HG03378 (cell line): ENCODE results near the gene CRTAC1.

ENCODE experiments used
- ATAC-seq: cut with Tn5 transposase; IDR thresholded peaks from one replicate; pipeline ENCODE4 v1.9.1; 2021; ENCODE audit warnings: mild to moderate bottlenecking, moderate library complexity; ENCODE audit not compliant: unreplicated experiment

The CRTAC1 gene

DNA sequence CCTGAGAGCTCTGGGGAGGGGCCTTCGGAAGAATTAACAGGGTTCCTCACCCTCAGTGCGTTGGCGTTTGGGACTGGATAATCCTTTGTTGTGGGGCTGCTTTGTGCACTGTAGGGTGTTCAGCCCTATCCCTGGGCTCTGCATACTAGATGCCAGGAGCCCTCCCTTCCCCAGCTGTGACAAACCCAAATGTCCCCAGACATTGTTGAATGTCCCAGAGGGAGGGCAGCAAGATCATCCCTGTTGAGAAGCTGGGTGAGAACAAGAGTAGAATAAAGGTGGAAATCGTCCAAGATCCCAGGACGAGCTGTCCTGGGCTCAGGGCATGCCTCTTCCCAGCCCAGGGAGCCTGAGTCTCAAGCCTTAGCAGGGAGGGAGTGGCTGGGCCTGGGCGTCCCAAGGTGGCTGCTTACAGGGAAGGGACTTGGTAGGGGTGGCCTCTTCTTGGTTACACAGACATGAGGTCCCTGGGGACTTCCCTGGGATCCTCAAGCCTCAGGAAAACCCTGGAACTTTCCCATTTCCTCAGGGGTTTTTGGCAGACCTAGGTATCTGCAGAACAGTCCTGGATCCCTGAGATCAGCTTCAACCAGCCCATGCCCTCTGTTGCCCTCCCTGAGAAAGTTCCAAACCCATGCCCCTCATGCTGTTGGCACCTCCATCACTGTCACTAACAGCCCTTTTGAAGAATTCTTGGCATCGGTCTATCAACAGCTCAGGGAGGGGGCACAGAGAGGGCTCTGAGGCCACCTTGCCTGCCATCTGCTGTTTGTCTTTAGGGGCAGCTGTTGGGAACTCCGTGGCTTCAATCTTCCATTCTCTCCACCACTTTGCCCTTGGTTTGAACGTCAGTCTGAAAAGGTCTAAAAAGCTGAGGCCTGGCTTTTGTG is 127.0 kb downstream of the CRTAC1 start:
- ATAC-seq, result no peak

DNA sequence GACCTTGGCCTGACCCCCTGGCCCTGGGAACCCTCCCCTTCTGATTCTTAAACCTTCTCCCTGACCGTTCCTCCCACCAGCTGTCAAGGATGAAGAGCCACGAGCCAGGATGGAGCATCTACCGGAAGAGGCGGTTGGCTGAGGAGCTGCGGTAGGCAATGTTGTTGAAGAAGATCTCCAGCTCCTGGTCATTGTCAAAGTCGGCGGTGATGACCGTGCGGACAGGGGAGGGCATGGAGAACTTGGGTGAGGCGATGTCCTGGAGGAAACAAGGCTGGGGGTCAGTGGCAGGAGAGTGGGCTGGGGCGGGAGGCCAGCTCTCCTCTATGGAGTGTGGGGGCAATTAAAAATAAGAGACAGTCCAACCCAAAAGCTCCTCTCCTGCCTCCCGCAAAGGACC is 129.0 kb downstream of the CRTAC1 start:
- ATAC-seq, result no peak

- no peak for ATAC-seq
Measured at GRCh38 chr10:97898429-97898828, 132.0 kb downstream of the CRTAC1 start.

GRCh38 chr10:97896756-97897358 is 133.6 kb downstream of the CRTAC1 start:
- ATAC-seq, result no peak

DNA sequence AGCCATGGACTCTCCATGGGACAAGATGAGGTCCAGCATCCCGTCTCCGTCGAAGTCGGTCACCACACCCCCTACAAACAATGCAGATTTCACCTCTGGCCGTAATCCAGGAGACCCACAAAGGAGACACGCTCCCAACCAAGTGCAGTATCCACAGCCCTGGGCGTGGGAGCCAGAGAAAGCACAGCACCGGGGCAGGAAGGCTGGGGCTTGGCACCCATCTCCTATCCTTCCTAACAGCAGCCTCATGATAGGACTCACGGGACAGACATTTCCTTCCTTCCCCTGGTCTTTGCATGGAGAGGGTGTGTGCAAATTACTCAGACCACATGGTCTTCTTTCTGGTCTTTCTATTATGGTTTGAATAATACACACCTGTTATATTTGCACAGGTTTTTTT is 134.5 kb downstream of the CRTAC1 start:
- no peak for ATAC-seq

GRCh38 chr10:97895084-97895483 is 135.3 kb downstream of the CRTAC1 start:
- ATAC-seq, result no peak

DNA sequence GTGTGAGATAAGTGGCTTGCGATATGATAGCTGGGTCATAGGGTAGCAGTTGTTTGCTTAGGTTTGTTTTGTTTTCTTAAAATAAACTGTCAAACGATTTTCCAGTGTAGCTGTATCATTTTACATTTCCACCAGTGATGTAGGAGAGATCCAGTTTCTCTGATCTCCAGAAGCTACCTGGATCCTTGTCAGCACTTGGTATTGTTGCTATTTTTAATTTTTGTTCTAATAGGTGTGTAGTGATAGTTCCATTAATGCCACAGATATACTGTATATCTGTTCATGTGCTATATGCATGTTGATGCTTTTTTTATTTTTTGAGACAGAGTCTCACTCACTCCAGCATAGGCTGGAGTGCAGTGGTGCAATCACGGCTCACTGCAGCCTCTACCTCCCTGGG is 136.3 kb downstream of the CRTAC1 start:
- ATAC-seq, result no peak

- ATAC-seq, result no peak
Measured at GRCh38 chr10:97892939-97893338, 137.5 kb downstream of the CRTAC1 start.

GRCh38 chr10:97892506-97892905 is 137.9 kb downstream of the CRTAC1 start:
- ATAC-seq, result no peak

- no peak for ATAC-seq
Measured at GRCh38 chr10:97891497-97892167, 138.8 kb downstream of the CRTAC1 start.

DNA sequence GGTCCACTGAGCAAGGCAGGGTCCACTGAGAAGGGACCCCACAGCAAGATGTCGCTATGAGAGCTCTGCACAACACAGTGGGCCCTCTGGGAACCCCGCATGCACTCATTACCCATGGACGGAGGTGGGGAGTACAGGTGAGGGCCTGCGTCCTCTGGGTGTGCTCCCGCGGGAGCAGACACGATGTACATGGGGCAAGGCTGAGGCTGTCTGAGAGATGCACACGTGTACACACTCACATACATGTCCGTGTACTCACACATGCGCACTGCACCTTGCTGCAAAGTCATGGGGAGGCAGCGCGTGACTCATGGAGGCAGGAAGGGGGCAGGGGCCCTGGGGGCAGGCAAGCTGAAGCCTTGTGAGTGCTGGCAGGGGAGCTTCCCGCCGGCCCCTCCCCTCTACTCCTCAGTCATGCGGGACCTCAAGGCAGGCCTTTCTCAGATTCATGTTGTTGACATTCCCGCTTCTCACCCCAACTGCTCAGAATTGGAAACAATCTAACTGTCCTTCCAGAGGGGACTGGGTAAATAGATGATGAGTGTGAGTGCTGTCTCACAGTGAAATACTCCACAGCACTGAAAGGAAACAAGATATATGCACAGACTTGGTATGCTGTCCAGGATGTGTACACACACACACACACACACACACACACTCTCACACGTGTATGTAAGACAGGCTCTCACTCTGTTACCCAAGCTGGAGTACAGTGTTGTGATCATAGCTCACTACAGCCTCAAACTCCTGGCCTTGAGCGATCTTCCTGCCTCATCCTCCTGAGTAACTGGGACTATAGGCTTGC is 140.8 kb downstream of the CRTAC1 start:
- ATAC-seq, result no peak

DNA sequence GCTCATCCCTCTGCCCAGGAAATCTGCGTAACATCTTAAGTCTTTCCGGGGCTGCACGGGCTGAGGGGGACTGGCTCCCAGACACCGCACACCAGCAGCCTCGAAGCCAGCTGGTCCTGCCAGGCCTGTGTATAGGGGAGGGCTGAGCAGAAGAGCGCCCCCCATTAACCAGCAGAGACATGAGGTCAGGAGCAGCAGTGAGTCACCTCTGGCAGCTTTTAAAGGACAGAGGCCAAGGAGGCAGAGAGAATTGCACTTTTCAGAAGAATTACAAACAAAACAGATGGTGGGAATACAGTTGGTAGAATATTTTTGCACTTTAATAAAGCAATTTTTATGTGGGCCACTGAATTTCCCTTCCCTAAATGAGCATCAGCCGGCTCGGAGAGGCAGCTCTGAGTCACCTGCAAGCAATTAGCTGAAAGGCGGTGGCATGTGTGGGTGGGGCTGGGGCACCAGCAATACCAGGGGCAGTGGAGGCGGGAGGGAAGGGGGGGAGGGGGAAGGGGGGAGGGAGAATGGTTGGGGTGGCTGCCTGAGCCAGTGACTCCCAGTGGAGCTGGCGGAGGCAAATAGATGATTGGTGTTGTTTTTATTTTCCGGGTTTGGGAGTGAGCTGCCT is 141.7 kb downstream of the CRTAC1 start:
- no peak for ATAC-seq

DNA sequence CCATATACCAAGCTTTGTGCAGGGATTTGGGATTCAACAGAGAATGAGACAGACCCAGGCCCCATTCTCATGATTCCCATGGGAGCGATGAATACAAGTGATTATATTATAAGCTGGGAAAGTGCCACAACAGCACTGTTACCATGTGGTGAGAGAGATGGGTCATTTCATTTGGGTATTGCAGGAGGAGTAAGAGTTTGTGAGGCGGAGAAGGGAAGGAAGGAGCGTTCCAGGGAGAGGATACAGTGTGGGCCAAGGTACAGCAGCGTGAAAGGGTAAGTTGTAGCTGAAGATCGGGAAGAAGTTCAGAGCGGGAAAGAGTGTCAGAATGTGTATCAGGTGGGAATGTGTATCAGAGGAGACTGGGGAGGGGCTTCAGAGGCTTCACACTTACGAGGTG is 142.3 kb downstream of the CRTAC1 start:
- no peak for ATAC-seq

DNA sequence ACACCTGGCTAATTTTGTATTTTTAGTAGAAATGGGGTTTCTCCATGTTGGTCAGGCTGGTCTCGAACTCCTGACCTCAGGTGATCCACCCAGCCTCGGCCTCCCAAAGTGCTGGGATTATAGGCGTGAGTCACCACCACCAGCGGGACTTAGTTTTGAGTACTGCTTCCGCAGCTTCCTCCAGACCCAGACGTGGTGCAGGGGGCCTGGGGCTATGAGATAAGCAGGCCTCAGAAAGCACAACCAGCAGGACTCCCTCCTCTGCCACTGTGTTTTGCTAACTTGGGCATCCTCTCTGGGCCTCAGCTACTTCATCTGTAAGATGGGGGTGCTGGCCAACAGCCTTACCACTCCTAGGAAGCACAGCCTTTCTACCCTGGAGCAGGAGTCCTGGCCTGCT is 143.0 kb downstream of the CRTAC1 start:
- no peak for ATAC-seq

GRCh38 chr10:97886286-97886685 is 144.1 kb downstream of the CRTAC1 start:
- ATAC-seq, result no peak

DNA sequence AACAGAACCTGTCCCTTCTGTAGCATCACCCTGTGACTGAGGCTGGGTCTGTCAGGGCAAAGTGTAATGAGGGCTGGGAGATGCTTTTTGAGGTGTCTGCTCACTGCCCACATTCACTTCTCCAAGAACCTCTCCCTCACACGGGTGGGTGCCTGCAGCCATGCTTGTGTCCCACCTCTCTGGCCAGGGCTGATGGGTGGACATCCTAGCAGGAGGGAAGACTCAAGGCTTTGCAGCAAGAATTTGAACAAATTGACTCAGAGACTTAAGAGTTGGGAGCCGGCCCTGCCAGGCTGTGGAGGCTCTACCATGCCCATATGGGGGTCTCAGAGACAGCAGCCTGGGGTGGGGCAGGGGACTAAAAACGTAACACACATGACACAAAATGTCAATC is 147.3 kb downstream of the CRTAC1 start:
- no peak for ATAC-seq

- ATAC-seq, result no peak
Measured at GRCh38 chr10:97882142-97883091, 148.0 kb downstream of the CRTAC1 start.

- no peak for ATAC-seq
Measured at GRCh38 chr10:97880109-97880508, 150.3 kb downstream of the CRTAC1 start.

DNA sequence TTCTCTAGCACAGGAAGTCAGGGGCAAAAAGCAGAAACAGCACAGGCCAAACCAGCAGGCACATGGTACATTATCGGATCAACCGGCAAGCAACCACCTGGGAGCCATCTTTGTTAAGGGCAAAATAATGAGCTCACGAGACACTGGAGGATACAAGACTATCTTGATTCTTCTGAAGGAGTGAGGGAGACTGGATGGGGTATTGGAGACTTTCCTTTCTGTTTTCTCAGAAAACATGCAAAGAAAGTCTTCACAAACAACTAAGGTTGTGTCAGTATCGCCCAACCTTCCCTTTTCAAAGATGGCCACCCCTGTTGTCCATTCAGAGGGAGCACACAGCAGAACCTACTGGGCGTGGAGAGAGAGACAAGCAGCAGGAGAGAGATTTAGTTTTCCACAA is 151.2 kb downstream of the CRTAC1 start:
- ATAC-seq, result no peak

DNA sequence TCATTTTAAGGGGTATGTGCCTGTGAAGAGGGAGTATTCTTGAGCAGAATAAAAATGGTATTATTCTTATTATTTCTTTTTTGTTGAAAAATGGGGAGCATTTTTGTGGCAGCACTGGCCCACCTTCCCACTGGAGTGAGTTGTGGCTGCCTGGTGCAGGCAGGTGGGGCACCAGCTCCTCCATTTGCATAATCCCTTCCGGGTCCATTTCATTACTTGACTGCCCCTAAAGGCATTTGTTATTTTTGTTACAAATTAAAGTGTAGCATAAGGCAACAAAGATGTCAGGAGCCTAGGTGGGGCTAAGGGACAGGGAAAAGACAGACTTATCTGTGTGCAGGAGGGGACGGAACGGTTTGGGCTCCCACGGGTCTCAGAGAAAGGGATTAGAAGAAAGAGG is 154.0 kb downstream of the CRTAC1 start:
- no peak for ATAC-seq
